HEK293 (cell line): ENCODE measurements around the gene CDR2L.

Experiments used
- EGR2 ChIP-seq: fragments of 450-650 bp; formaldehyde crosslinking; IDR thresholded peaks from 2 replicates; pipeline ENCODE4 v1.5.1; 2016; ENCODE audit warnings: low read depth, missing biosample characterization, missing genetic modification characterization
- OVOL3 ChIP-seq: fragments of 450-650 bp; formaldehyde crosslinking; IDR thresholded peaks from 2 replicates; pipeline ENCODE4 v1.5.1; 2016; ENCODE audit warnings: missing biosample characterization, missing genetic modification characterization
- PATZ1 ChIP-seq: fragments of 450-650 bp; formaldehyde crosslinking; IDR thresholded peaks from 2 replicates; pipeline ENCODE4 v1.5.1; 2016; ENCODE audit warnings: missing biosample characterization, missing genetic modification characterization
- TCF7L2 ChIP-seq: IDR thresholded peaks from 2 replicates; pipeline ENCODE4 v1.6.1; 2011; ENCODE audit warnings: low read depth, mild to moderate bottlenecking, inconsistent platforms, low read length, moderate library complexity, borderline replicate concordance
- WT1 ChIP-seq: fragments of 450-650 bp; formaldehyde crosslinking; IDR thresholded peaks from 2 replicates; pipeline ENCODE4 v1.5.1; 2016; ENCODE audit warnings: missing biosample characterization, missing genetic modification characterization
- YY2 ChIP-seq: fragments of 450-650 bp; formaldehyde crosslinking; IDR thresholded peaks from 2 replicates; pipeline ENCODE4 v1.5.1; 2016; ENCODE audit warnings: missing biosample characterization, missing genetic modification characterization
- ZBTB21 ChIP-seq: fragments of 450-650 bp; formaldehyde crosslinking; IDR thresholded peaks from 2 replicates; pipeline ENCODE4 v1.5.1; 2017; ENCODE audit warnings: missing biosample characterization, missing genetic modification characterization
- ZNF239 ChIP-seq: fragments of 450-650 bp; formaldehyde crosslinking; IDR thresholded peaks from 2 replicates; pipeline ENCODE4 v1.5.1; 2016; ENCODE audit warnings: missing biosample characterization, missing genetic modification characterization
- ZNF24 ChIP-seq: fragments of 450-650 bp; formaldehyde crosslinking; IDR thresholded peaks from 2 replicates; pipeline ENCODE4 v1.5.1; 2016; ENCODE audit warnings: missing biosample characterization, missing genetic modification characterization
- ZNF473 ChIP-seq: fragments of 450-650 bp; formaldehyde crosslinking; IDR thresholded peaks from 2 replicates; pipeline ENCODE4 v1.5.1; 2017; ENCODE audit warnings: missing biosample characterization, missing genetic modification characterization
- ZNF510 ChIP-seq: fragments of 450-650 bp; formaldehyde crosslinking; IDR thresholded peaks from 2 replicates; pipeline ENCODE4 v1.5.1; 2018; ENCODE audit warnings: mild to moderate bottlenecking, missing genetic modification characterization, missing biosample characterization; ENCODE audit not compliant: insufficient replicate concordance
- TF ChIP-seq, protein P1 (sequence below): fragments of 450-650 bp; formaldehyde crosslinking; IDR thresholded peaks from 2 replicates; pipeline ENCODE4 v1.5.1; 2016; ENCODE audit warnings: missing biosample characterization, missing genetic modification characterization
- TF ChIP-seq, protein P2 (sequence below): fragments of 450-650 bp; formaldehyde crosslinking; IDR thresholded peaks from 2 replicates; pipeline ENCODE4 v1.5.1; 2016; ENCODE audit warnings: missing biosample characterization, missing genetic modification characterization
- TF ChIP-seq, protein P3 (sequence below): fragments of 450-650 bp; formaldehyde crosslinking; IDR thresholded peaks from 2 replicates; pipeline ENCODE4 v1.5.1; 2016; ENCODE audit warnings: missing biosample characterization, missing genetic modification characterization, low read depth

DNA sequence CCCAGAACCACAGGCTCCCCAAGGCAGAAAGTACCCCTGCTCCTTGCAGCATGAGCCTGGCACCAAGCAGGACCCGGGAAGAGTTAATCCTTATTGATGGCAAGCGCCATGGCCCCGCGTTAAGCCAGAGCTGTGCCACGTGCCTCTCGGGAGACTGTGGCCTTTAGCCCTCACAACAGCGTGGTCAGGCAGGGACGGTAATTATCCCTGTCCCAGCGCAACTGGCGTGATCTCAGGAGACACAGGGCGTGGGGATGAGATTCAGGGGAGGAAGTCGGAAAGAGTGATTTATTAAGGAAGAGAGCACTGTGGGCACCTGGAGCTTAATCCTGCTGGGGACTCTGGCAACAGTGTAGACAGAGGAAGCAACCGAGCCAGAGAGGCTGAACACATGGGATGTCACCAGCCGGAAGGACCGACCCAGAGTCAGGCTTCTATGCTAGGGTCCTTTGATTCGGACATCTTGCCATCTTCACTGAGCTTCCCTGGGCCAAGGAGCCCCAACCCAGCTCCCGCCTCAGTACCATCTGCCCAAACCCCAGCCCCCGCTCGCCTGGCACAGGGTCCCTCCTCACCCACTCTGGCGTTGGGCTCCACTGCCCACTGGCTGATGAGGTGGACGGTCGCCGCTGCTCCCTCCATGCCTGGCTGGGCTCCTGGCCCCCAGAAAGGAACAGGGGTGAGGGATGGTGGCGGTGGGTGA is 34.9 kb upstream of the CDR2L start:
- TF ChIP-seq, protein P1, sequence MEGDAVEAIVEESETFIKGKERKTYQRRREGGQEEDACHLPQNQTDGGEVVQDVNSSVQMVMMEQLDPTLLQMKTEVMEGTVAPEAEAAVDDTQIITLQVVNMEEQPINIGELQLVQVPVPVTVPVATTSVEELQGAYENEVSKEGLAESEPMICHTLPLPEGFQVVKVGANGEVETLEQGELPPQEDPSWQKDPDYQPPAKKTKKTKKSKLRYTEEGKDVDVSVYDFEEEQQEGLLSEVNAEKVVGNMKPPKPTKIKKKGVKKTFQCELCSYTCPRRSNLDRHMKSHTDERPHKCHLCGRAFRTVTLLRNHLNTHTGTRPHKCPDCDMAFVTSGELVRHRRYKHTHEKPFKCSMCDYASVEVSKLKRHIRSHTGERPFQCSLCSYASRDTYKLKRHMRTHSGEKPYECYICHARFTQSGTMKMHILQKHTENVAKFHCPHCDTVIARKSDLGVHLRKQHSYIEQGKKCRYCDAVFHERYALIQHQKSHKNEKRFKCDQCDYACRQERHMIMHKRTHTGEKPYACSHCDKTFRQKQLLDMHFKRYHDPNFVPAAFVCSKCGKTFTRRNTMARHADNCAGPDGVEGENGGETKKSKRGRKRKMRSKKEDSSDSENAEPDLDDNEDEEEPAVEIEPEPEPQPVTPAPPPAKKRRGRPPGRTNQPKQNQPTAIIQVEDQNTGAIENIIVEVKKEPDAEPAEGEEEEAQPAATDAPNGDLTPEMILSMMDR (tag by site-specific recombination): no peak
- TF ChIP-seq EGR2 (tag by site-specific recombination) (no peak), OVOL3 (tag by site-specific recombination) (no peak), ZNF24 (no peak), ZBTB21 (tag by site-specific recombination) (no peak), PATZ1 (tag by site-specific recombination) (no peak), WT1 (tag by site-specific recombination) (no peak), ZNF473 (tag by site-specific recombination) (no peak), ZNF510 (tag by site-specific recombination) (no peak), TCF7L2 (no peak), YY2 (tag by site-specific recombination) (no peak), ZNF239 (no peak)
- TF ChIP-seq, protein P2, sequence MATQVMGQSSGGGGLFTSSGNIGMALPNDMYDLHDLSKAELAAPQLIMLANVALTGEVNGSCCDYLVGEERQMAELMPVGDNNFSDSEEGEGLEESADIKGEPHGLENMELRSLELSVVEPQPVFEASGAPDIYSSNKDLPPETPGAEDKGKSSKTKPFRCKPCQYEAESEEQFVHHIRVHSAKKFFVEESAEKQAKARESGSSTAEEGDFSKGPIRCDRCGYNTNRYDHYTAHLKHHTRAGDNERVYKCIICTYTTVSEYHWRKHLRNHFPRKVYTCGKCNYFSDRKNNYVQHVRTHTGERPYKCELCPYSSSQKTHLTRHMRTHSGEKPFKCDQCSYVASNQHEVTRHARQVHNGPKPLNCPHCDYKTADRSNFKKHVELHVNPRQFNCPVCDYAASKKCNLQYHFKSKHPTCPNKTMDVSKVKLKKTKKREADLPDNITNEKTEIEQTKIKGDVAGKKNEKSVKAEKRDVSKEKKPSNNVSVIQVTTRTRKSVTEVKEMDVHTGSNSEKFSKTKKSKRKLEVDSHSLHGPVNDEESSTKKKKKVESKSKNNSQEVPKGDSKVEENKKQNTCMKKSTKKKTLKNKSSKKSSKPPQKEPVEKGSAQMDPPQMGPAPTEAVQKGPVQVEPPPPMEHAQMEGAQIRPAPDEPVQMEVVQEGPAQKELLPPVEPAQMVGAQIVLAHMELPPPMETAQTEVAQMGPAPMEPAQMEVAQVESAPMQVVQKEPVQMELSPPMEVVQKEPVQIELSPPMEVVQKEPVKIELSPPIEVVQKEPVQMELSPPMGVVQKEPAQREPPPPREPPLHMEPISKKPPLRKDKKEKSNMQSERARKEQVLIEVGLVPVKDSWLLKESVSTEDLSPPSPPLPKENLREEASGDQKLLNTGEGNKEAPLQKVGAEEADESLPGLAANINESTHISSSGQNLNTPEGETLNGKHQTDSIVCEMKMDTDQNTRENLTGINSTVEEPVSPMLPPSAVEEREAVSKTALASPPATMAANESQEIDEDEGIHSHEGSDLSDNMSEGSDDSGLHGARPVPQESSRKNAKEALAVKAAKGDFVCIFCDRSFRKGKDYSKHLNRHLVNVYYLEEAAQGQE (tag by site-specific recombination): no peak
- TF ChIP-seq, protein P3, sequence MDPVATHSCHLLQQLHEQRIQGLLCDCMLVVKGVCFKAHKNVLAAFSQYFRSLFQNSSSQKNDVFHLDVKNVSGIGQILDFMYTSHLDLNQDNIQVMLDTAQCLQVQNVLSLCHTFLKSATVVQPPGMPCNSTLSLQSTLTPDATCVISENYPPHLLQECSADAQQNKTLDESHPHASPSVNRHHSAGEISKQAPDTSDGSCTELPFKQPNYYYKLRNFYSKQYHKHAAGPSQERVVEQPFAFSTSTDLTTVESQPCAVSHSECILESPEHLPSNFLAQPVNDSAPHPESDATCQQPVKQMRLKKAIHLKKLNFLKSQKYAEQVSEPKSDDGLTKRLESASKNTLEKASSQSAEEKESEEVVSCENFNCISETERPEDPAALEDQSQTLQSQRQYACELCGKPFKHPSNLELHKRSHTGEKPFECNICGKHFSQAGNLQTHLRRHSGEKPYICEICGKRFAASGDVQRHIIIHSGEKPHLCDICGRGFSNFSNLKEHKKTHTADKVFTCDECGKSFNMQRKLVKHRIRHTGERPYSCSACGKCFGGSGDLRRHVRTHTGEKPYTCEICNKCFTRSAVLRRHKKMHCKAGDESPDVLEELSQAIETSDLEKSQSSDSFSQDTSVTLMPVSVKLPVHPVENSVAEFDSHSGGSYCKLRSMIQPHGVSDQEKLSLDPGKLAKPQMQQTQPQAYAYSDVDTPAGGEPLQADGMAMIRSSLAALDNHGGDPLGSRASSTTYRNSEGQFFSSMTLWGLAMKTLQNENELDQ (tag by site-specific recombination): no peak
